ENCODE measurements around the gene ELOB.
A peak's percentile ranks its signal among the peaks of the same experiment; 100 is the strongest.

The ELOB gene

DNA sequence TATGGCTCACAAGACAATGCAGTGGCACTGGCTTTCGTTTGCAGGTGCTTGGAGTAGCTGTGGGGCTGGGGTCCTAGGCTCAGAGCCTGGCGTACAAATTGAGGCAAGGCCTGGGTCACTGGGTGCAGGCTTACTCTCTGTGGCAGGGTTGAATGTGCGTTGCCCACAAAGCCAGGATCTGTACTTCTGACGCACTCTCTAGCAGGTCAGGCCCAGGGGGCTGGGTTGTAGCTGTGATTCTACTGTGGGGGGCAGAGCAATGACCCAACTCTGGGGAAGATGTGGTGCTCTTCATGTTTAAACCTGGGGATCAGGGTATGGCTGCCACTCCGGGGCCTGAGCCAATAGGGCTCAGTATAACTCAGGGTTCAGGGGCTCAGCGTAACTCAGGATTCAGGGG, 33.6 kb upstream of the ELOB start:
- no peak for DNase-seq (ENCODE audit: low read depth in 2 of 2)

DNA sequence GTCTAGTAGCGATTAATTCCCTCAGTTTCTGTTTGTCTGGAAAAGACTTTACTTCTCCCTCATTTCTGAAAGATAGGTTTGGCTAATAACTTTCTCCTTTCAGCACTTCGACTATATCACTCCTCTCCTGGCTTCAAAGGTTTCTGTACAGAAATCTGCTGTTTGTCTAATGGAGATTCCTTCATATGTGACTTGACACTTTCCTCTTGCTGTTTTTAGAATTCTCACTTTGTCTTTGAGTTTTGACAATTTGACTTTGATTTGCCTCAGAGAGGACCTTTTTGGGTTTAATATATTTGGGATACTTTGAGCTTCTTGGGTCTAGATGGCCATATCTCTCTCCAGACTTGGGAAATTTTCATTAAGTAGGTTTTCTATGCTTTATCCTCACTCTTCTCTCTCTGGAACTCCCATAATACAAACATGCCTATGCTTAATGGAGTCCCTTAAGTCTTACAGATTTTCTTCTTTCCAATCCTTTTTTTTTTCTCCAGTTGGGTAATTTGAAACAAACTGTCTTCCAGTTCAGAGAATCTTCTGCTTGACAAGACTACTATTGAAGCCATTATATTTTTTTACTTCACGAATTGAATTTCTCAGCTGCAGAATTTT, 32.2 kb upstream of the ELOB start:
- DNase-seq (ENCODE audit: low read depth in 2 of 2), result no peak

GRCh38 chr16:2808181-2808580, 31.1 kb upstream of the ELOB start:
- no peak for DNase-seq (ENCODE audit: low read depth in 2 of 2)

DNA sequence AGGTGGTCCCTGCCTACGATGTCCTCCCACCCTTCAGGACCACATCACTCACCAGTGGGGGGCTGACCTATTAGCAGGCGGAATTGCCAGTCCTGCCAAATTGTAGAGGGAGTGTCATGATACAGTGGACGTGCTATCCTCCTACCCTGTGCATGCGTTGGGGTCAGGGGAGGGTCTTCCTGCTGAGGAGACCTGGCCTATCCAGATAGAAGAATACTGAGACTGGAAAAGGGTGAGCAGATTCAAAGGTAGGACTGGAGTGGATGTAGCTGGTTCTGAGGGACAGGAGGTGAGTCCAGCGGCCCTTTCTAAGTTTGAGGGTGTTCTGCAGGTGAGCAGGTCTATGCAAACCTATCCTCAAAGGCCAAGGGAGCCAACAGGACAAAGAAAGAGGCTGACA, 29.2 kb upstream of the ELOB start:
- DNase-seq (ENCODE audit: low read depth in 2 of 2), result no peak

- DNase-seq (ENCODE audit: low read depth in 2 of 2), result no peak
Measured at GRCh38 chr16:2804728-2805127, 27.6 kb upstream of the ELOB start.

DNA sequence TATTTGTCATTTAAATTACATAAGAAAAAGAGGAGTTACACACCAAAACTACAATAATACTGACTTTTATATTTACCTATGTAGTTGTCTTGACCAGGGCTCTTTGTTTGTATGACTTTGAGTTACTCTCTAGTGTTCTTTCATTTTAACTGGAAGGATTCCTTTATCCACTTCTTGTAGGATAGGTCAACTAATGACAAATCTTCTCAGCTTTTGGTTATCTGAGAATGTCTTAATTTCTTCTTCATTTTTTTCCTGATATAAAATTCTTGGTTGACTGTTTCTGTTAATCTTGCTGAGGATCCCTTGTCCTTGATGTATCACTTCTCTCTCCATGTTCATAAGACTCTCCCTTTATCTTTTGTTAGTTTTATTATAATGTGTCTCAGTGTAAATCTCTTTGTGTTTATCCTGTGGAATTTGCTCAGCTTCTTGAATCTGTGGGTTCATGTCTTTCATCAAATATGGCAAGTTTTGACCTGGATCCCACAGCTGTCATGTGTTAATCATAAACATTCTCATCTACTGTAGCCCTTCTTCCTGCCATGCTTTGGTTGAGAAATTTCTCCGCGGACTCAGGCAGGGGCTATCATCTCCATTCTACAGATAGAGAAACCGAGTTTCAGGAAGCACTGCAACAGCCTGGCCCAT, 26.6 kb upstream of the ELOB start:
- DNase-seq (ENCODE audit: low read depth in 2 of 2), result no peak

DNA sequence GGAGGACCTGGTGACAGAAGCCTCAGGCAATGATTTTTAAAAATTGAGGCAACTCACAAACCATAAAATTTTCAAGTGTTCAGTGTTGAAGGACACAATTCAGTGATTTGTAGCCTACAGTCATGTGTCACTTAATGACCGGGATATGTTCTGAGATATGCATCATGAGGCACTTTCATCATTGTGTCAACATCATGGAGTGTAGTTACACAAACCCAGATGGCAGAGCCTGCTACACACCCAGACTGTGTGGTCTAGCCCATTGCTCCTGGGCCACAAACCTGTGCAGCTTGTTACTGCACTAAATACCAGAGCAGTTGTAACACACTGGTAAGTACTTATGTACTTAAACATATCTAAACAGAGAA, 22.8 kb upstream of the ELOB start:
- DNase-seq (ENCODE audit: low read depth in 2 of 2), result no peak

- no peak for DNase-seq (ENCODE audit: low read depth in 2 of 2)
Measured at GRCh38 chr16:2799205-2799858, 22.3 kb upstream of the ELOB start.

DNA sequence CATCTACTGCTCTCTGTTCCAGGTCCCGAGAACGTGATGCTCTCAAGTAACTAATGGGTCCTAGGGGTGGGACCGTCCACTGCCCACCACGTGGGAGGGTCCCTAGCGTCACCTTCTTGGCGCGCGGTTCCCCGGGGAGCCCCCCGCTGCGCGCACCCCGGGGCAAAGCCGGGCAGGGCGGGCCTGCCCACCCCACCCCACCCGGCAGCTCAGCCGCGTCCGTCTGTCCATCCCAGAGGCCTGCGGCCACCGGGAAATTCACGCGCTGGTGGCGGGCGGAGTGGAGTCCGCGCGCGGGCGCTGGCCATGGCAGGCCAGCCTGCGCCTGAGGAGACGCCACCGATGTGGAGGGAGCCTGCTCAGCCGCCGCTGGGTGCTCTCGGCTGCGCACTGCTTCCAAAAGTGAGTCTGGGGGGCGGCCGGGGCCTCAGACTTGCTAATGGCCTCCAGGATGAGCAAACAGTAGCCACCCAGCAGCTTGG, 21.7 kb upstream of the ELOB start:
- no peak for DNase-seq (ENCODE audit: low read depth in 2 of 2)

DNA sequence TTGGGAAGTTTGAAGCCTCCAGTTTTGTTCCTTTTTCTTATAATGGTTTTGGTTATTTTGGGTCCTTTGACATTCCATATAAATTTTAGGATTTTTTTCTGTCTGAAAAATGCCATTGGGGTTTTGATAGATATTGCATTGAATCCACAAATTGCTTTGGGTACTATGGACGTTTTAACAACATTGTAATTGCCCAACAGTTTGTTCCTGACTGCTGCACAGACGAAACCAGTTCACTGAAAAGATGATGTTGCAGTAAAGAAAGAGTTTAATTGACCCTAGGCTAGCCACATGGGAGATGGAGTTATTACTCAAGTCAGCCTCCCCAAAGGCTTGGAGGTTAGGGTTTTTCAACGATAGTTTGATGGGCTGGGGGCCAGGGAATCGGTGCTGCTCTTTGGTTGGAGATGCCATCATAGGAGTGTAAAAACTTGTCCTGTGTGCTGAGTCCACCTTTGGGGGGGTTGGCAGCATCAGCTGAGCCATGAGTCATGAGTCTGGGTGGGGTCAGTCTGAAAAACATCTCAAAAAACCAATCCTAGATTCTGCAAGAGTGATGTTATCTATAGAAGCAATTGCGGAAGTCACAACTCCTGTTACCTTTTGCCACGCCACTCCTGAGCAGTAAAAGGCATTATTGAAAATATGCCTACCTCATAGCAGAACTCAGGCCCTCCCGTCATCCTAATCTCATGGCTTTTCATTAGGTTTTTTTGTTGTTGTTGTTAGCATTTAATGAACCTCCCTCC, 18.5 kb upstream of the ELOB start:
- no peak for DNase-seq (ENCODE audit: low read depth in 2 of 2)

DNA sequence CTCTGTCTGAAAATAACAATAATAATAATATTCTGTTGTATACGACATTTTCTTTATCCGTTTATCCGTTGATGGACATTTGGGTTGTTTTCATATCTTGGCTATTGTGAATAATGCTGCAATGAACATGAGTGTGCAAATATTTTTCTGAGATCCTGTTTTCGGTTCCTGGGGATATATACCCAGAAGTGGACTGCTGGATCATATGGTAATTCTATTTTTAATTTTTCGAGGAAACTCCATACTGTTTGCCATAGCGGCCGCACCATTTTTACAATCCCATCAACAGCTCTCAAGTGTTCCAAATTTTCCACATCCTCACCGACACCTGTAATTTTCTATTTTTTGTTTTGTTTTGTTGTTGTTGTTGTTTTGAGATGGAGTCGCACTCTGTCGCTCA, 15.9 kb upstream of the ELOB start:
- no peak for DNase-seq (ENCODE audit: low read depth in 2 of 2)

DNA sequence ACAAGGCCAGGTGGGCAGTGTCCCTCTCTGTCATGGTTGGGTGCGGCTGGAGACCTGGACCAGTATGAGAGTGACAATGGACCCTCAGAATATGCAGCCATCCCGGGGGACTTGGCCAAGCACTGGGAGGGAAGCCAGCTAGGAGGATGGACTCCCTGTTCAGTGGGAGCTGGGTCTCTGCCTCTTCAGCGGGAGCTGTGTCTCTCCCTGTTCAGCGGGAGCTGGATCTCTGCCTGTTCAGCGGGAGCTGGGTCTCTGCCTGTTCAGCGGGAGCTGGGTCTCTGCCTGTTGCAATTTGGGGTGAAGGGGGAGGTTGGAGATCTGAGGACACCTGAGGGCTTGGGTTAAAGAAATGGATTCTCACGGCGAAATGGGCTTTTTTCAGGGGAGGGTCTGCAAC, 14.1 kb upstream of the ELOB start:
- no peak for DNase-seq (ENCODE audit: low read depth in 2 of 2)

DNA sequence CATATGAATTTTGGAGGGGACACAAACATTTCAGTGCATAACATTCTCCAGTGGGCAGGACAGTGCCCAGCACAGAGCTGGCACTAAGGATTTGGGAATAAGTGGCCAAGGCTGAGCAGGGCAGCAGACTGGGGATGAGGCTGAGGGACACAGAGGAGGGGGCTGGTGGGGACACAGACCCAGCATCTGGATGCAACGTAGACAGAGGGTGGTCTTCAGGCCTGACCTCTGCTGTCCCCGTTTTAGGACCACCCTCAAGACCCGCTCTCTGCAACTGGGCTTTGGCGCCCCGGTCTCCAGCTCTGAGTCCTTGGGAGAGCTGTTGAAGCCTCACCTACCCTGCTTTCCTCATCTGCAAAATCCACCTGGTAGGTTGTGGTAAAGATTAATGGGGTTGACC, 13.6 kb upstream of the ELOB start:
- DNase-seq (ENCODE audit: low read depth in 2 of 2), result no peak

- DNase-seq (ENCODE audit: low read depth in 2 of 2), result no peak
Measured at GRCh38 chr16:2787961-2788360, 10.9 kb upstream of the ELOB start.

DNA sequence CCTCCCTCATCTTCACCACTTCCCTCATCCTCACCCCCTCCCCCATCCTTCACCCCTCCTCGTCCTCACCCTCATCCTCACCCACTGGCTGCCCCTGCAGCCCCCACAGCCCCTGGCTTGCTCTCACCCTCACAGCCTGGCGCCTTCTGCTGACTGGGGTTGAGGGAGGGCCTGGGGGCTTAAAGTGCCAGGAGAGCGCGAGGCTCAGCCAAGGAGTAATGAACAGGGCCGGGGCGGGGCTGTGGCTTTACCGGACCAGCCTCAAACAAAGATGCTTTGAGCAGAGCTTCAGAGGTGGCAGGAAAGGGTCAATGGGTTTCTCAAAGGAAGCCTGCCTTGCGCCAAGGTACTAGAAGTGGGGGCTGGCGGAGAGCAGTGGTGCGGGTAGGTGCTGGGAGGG, 10.3 kb upstream of the ELOB start, which contains the start of gene PRSS33:
TSS of gene PRSS33 (minus strand) at position 155 of the 400 bp plus-strand sequence. CDS start 1,013 bp downstream, outside the sequence.
- DNase-seq (ENCODE audit: low read depth in 2 of 2), result no peak

DNA sequence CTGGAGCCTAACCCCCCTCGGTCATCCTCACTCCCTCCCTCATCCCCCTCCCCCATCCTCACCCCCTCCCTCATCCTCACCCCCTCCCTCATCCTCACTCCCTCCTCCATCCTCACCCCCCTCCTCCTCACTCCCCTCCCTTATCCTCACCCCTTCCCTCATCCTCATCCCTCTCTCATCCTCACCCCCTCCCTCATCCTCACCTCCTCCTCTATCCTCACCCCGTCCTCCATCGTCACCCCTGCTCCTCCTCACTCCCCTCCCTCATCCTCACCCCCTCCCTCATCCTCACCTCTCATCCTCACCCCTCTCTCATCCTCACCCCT, 9.7 kb upstream of the ELOB start:
- DNase-seq (ENCODE audit: low read depth in 2 of 2), result no peak

DNA sequence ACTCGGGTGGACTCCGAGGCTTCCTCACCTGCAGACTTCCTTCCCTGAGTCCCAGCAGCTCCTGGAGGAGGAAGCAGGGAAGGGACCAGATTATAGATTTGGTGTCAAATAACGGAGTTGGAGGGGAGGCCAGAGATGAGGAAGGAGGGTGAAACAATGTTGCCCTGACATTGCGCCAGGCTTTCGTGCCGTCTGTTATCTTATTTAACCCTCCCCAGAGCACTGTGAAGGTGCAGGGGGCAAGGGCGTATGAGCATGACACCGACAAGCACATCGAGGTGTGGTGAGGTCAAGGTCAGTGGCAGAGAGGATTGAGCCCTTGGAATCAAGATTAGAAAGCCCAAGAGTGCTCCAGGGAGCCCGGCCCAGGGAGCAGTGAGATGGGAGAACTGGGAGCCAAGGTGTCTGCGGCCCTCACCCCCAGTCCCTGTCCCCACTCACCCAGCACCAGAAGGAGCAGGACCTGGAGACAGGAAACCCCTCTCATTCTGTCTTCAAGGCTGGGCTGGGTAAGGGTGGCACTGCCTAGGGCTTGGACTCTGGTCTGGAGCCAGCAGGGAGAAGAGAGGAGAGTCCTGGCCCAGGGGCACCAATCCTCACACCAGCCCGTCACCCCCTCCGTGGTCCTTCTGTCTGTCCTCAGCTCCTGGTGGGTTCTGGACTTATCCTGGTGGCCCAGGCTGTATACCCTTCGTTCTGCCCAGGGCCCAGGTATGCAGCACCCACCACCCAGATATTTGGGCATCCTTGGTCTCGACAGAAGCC, 9.2 kb upstream of the ELOB start:
- no peak for DNase-seq (ENCODE audit: low read depth in 2 of 2)

- peak in 1 of 2 experiments; percentile 54 for DNase-seq (ENCODE audit: low read depth in 2 of 2)
Measured at GRCh38 chr16:2785101-2785991, 8.3 kb upstream of the ELOB start.

DNA sequence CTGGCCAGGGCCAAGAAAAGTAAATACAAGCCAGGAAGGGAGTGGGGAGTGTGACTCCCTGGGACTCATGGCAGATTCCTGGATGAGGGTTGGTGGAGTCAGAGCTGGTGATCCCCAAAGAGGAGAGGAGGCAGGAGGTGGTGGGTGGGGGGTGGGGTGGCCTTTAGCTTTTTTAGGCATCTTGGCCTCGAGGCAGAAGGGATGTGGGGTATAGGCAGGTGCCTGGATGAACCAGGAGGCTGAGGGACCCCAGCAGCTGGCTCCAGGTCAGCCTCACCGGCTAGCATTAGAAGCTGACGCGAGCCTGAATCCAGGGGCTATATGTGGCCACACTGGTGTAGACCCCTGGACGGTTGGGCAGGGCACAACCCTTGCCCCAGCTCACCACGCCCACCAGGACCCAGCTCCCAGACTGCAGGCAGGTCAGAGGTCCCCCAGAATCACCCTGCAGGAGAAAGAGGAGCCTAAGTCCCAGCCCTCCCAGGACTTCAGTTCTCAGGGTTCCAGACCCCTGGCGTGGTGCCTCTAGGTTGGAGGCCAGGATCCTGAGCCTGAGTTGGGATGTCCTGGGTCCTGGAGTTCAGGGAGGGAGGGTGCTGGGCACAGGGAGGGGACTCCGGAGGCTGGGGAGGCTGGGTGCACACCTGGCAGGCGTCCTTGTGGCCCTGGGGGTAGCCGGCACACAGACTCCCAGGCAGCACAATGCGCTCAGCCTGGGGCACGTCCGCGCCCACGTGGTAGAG, 7.4 kb upstream of the ELOB start:
- no peak for DNase-seq (ENCODE audit: low read depth in 2 of 2)
